Measurements from ENCODE around the gene ZNF630. TPM values are rescaled to one million over a fixed set of nuclear protein-coding genes. Genes with fewer than 3 reads are reported as not detected.
"Not testable (repeated sequence)": the region's sequence is repeated elsewhere in the genome, so short reads cannot be mapped to it uniquely, and the experiment has no call there.

Gene ZNF630
- total and polyA plus RNA-seq, 4 donors = 0.98 to 6.7 (median 2.0) TPM

GRCh38 chrX:48028091-48028490, 43.3 kb downstream of the ZNF630 start:
- Histone ChIP-seq H3K4me1 (ENCODE audit: control insufficient read depth in 5 of 5, insufficient read depth in 5 of 5, low read length in 5 of 5) (no peaks in the 10 kb centered on the region), H3K27me3 (ENCODE audit: control insufficient read depth in 3 of 3, insufficient read depth in 3 of 3, low read length in 2 of 3) (no peaks in the 10 kb centered on the region), H3K36me3 (ENCODE audit: control insufficient read depth in 4 of 4, insufficient read depth in 4 of 4, low read length in 4 of 4) (no peaks in the 10 kb centered on the region), H3K9me3 (ENCODE audit: control insufficient read depth in 4 of 4, insufficient read depth in 3 of 4, low read length in 3 of 4) (peaks cover 0 to 2% (median 0%) of the 10 kb centered on the region in 4 donors), H3K9ac (ENCODE audit: insufficient read depth in 1 of 2, low read length in 2 of 2) (no peak overlapping the region), H3K27ac (ENCODE audit: low read depth in 1 of 2, low read length in 1 of 2) (no peak overlapping the region), H3K4me3 (no peak overlapping the region)
- ATAC-seq (ENCODE audit: insufficient read depth, low FRiP score) (no peak), DNase-seq (no peak)
- no peak for TF ChIP-seq CTCF (IDR thresholded peaks at IDR 0.05; ENCODE audit: control extremely low read depth, extremely low read depth)
- WGBS, 2 donors = 88 to 98% methylated on average over 8 of the region's 8 CpGs

- not testable (repeated sequence) for ATAC-seq (ENCODE audit: insufficient read depth, low FRiP score); H3K9ac ChIP-seq (ENCODE audit: insufficient read depth in 1 of 2, low read length in 2 of 2)
- WGBS, 2 donors = 76 to 77% methylated on average over 3 to 4 of the region's 4 CpGs
Observed at GRCh38 chrX:48027545-48027944, 43.9 kb downstream of the ZNF630 start.

GRCh38 chrX:48025561-48025960, 45.9 kb downstream of the ZNF630 start:
- WGBS, 2 donors = 0 to 14% methylated on average over 7 of the region's 7 CpGs
- no peak overlapping the region for H3K9ac ChIP-seq (ENCODE audit: insufficient read depth in 1 of 2, low read length in 2 of 2)

More at GRCh38 chrX:48027545-48027944, 43.9 kb downstream of the ZNF630 start:
- H3K36me3 ChIP-seq (ENCODE audit: control insufficient read depth in 4 of 4, insufficient read depth in 4 of 4, low read length in 4 of 4); H3K27me3 ChIP-seq (ENCODE audit: control insufficient read depth in 3 of 3, insufficient read depth in 3 of 3, low read length in 2 of 3); DNase-seq; H3K4me3 ChIP-seq; H3K9me3 ChIP-seq (ENCODE audit: control insufficient read depth in 4 of 4, insufficient read depth in 3 of 4, low read length in 3 of 4); H3K4me1 ChIP-seq (ENCODE audit: control insufficient read depth in 5 of 5, insufficient read depth in 5 of 5, low read length in 5 of 5): not testable (repeated sequence)
- H3K27ac ChIP-seq (ENCODE audit: low read depth in 1 of 2, low read length in 1 of 2) = peak overlapping the region in 1 of 2 donors; percentile 38

GRCh38 chrX:48022738-48023137, 48.7 kb downstream of the ZNF630 start:
- no peaks in the 10 kb centered on the region for H3K4me1 ChIP-seq (ENCODE audit: control insufficient read depth in 5 of 5, insufficient read depth in 5 of 5, low read length in 5 of 5)
- no peak overlapping the region for H3K4me3 ChIP-seq
- H3K27me3 ChIP-seq (ENCODE audit: control insufficient read depth in 3 of 3, insufficient read depth in 3 of 3, low read length in 2 of 3) = no peaks in the 10 kb centered on the region
- ATAC-seq (ENCODE audit: insufficient read depth, low FRiP score) (no peak), DNase-seq (no peak)
- TF ChIP-seq CTCF (IDR thresholded peaks at IDR 0.05; ENCODE audit: control extremely low read depth, extremely low read depth) = no peak
- peaks cover 0 to 7% (median 1%) of the 10 kb centered on the region in 4 donors for H3K9me3 ChIP-seq (ENCODE audit: control insufficient read depth in 4 of 4, insufficient read depth in 3 of 4, low read length in 3 of 4)
- no peaks in the 10 kb centered on the region for H3K36me3 ChIP-seq (ENCODE audit: control insufficient read depth in 4 of 4, insufficient read depth in 4 of 4, low read length in 4 of 4)
- H3K9ac ChIP-seq (ENCODE audit: insufficient read depth in 1 of 2, low read length in 2 of 2) = no peak overlapping the region
- WGBS, 2 donors = 84 to 91% methylated on average over 3 of the region's 3 CpGs
- H3K27ac ChIP-seq (ENCODE audit: low read depth in 1 of 2, low read length in 1 of 2) = no peak overlapping the region

More at GRCh38 chrX:48025561-48025960, 45.9 kb downstream of the ZNF630 start:
- no peak overlapping the region for H3K4me3 ChIP-seq
- no peaks in the 10 kb centered on the region for H3K4me1 ChIP-seq (ENCODE audit: control insufficient read depth in 5 of 5, insufficient read depth in 5 of 5, low read length in 5 of 5)
- H3K27ac ChIP-seq (ENCODE audit: low read depth in 1 of 2, low read length in 1 of 2) = no peak overlapping the region
- DNase-seq (peak; percentile 39 to 80 (median 76)), ATAC-seq (ENCODE audit: insufficient read depth, low FRiP score) (no peak)
- peaks cover 0 to 7% (median 1%) of the 10 kb centered on the region in 4 donors for H3K9me3 ChIP-seq (ENCODE audit: control insufficient read depth in 4 of 4, insufficient read depth in 3 of 4, low read length in 3 of 4)
- TF ChIP-seq CTCF (IDR thresholded peaks at IDR 0.05; ENCODE audit: control extremely low read depth, extremely low read depth) = peak; percentile 62
- no peaks in the 10 kb centered on the region for H3K36me3 ChIP-seq (ENCODE audit: control insufficient read depth in 4 of 4, insufficient read depth in 4 of 4, low read length in 4 of 4)
- no peaks in the 10 kb centered on the region for H3K27me3 ChIP-seq (ENCODE audit: control insufficient read depth in 3 of 3, insufficient read depth in 3 of 3, low read length in 2 of 3)
